Ovary (tissue), 9 donors: ENCODE results near the gene MCRS1. TPM values are rescaled to one million over a fixed set of nuclear protein-coding genes. Genes with fewer than 3 reads are reported as not detected.

Experiments used
- DNase-seq, 5 donors: peaks; one replicate each; pipeline ENCODE4 v3.0.0-alpha.2; 2019 to 2020
- H3K27ac ChIP-seq, 2 donors: fragments of 200-600 bp; one replicate each; pipeline versions ENCODE4 v1.5.1 to v1.8.0; 2019 to 2022
- H3K27me3 ChIP-seq: fragments of 200-600 bp; one replicate; pipeline ENCODE4 v1.8.0; 2022
- H3K36me3 ChIP-seq: fragments of 200-600 bp; sonication (generic); one replicate; pipeline ENCODE4 v1.5.1; 2019
- H3K4me1 ChIP-seq: one replicate; pipeline ENCODE4 v1.8.1; 2013; ENCODE audit warnings: mild to moderate bottlenecking, moderate library complexity; ENCODE audit not compliant: insufficient read depth
- H3K4me3 ChIP-seq: fragments of 200-600 bp; sonication (generic); one replicate; pipeline ENCODE4 v1.5.1; 2017
- H3K9me3 ChIP-seq, 2 donors: fragments of 200-600 bp in 1 of 2; sonication (generic) in 1 of 2; one replicate each; pipeline versions ENCODE4 v1.5.1 to v1.8.1; 2013 to 2019; ENCODE audit warnings: mild to moderate bottlenecking in 1 of 2, moderate library complexity in 1 of 2
- CTCF ChIP-seq, 3 donors: fragments of 450-650 bp in 2 of 3; fragments of 200-600 bp in 1 of 3; IDR thresholded peaks; one replicate each; pipeline versions ENCODE4 v1.5.1 to v1.8.0; 2016 to 2022; ENCODE audit warnings: antibody characterized with exemption in 3 of 3, mild to moderate bottlenecking in 1 of 3
- EP300 ChIP-seq: sonication (generic); formaldehyde crosslinking; IDR thresholded peaks from one replicate; pipeline ENCODE4 v1.6.1; 2017; ENCODE audit warnings: antibody characterized with exemption
- POLR2A ChIP-seq: fragments of 450-650 bp; IDR thresholded peaks from one replicate; pipeline ENCODE4 v1.6.1; 2017; ENCODE audit warnings: antibody characterized with exemption, mild to moderate bottlenecking, moderate library complexity
- WGBS, 3 donors: extraction: QIAGEN DNeasy Blood & Tissue Kit in 1 of 3; methylation state at CpG; one replicate each; pipeline versions ENCODE4 v1.1.5 to v1.1.7; 2013 to 2017; 5-methylcytosine and 5-hydroxymethylcytosine counted together
- intact Hi-C, 4 donors: fragments of 100-400 bp; cut with DNase I; formaldehyde crosslinking; loops; one replicate each; pipeline versions ENCODE4 v1.11.0 to v1.15.1; 2022 to 2023
- polyA plus RNA-seq, 2 donors: library from polyadenylated mRNA; stranded (reverse); fragments of 200-250 nt in 1 of 2; fragments of 350-450 nt in 1 of 2; fragmentation: Illumina TruSeq in 1 of 2; extraction: RNeasy Lipid Tissue Mini Kit (QIAGEN cat#74804) in 1 of 2; gene quantifications; one replicate each; pipeline ENCODE4 v1.2.3, GENCODE V29; 2013 to 2014
- total RNA-seq, 7 donors: library from RNA; depleted of rRNA in 2 of 7; stranded (reverse); fragments of >200 nt in 2 of 7; fragmentation: NEBNext Ultra II Directional in 3 of 7; extraction: Animal tissue kit (Norgen Biotek cat#: 25700) in 3 of 7; gene quantifications; one replicate each; pipeline versions ENCODE4 v1.1.0 to v1.2.4, GENCODE V29; 2016 to 2023
- donor health status: DM: no; HTN: no; CAD: no; lungs with moderate emphysema.
- donor health status: DM: no; HTN: no; CAD: no.
- donor health status: Bipolar disorder and iron deficiency.
- donor health status: DM: yes; HTN: yes; CAD: no.
- donor health status: DM: no; HTN: no; CAD: no.
- donor health status: DM: yes; HTN: yes; CAD: no.

Gene MCRS1
- total and polyA plus RNA-seq, 9 donors, result 14.7 to 56.2 (median 39.5) TPM

GRCh38 chr12:49525942-49526341 lies 42.0 kb downstream of the MCRS1 start:
- intact Hi-C loops, result loop anchor here in 1 of 4 donors (10.0 kb wide), 1 partner anchor 241 kb away; no protein-coding TSS in a partner anchor
- WGBS, 3 donors, result 85 to 92% (median 88%) methylated on average over 7 of the region's 7 CpGs
- H3K36me3 ChIP-seq, result no peaks in the 10 kb centered on the region

GRCh38 chr12:49524660-49525324 lies 43.1 kb downstream of the MCRS1 start:
- intact Hi-C loops, result loop anchor here in 1 of 4 donors (10.0 kb wide), 1 partner anchor 240 kb away; no protein-coding TSS in a partner anchor
- no peak for DNase-seq
- H3K36me3 ChIP-seq, result no peaks in the 10 kb centered on the region
- 68 to 80% (median 77%) methylated on average over 6 of the region's 6 CpGs for WGBS, 3 donors
- no peaks in the 10 kb centered on the region for H3K27me3 ChIP-seq
- no peaks in the 10 kb centered on the region for H3K9me3 ChIP-seq
- H3K27ac ChIP-seq, result no peak overlapping the region
- no peaks in the 10 kb centered on the region for H3K4me1 ChIP-seq
- TF ChIP-seq CTCF (IDR thresholded peaks at IDR 0.05) (no peak), POLR2A (no peak), EP300 (no peak)
- no peak overlapping the region for H3K4me3 ChIP-seq

More at GRCh38 chr12:49525942-49526341, 42.0 kb downstream of the MCRS1 start:
- Histone ChIP-seq H3K27me3 (no peaks in the 10 kb centered on the region), H3K27ac (no peak overlapping the region), H3K4me3 (no peak overlapping the region), H3K9me3 (no peaks in the 10 kb centered on the region), H3K4me1 (no peaks in the 10 kb centered on the region)
- no peak for DNase-seq
- TF ChIP-seq POLR2A, result no peak
- TF ChIP-seq EP300, result no peak
- TF ChIP-seq CTCF (IDR thresholded peaks at IDR 0.05), result no peak

- Histone ChIP-seq H3K4me3 (no peak overlapping the region), H3K36me3 (no peaks in the 10 kb centered on the region), H3K27me3 (no peaks in the 10 kb centered on the region), H3K9me3 (no peaks in the 10 kb centered on the region), H3K27ac (no peak overlapping the region), H3K4me1 (no peaks in the 10 kb centered on the region)
- WGBS, 3 donors, result 71 to 80% (median 79%) methylated on average over 4 of the region's 4 CpGs
- intact Hi-C loops, result loop anchor here in 1 of 4 donors (10.0 kb wide), 1 partner anchor 237 kb away; no protein-coding TSS in a partner anchor
- DNase-seq, result no peak
- TF ChIP-seq CTCF (IDR thresholded peaks at IDR 0.05), result no peak
- no peak for TF ChIP-seq POLR2A
- no peak for TF ChIP-seq EP300
Measured at GRCh38 chr12:49521389-49521788, 46.6 kb downstream of the MCRS1 start.

GRCh38 chr12:49519574-49519936 lies 48.4 kb downstream of the MCRS1 start:
- Histone ChIP-seq H3K4me1 (no peaks in the 10 kb centered on the region), H3K9me3 (no peaks in the 10 kb centered on the region), H3K27ac (no peak overlapping the region), H3K27me3 (no peaks in the 10 kb centered on the region), H3K4me3 (no peak overlapping the region), H3K36me3 (no peaks in the 10 kb centered on the region)
- WGBS, 3 donors, result 94 to 99% (median 96%) methylated on average over 5 of the region's 5 CpGs
- TF ChIP-seq CTCF (IDR thresholded peaks at IDR 0.05), result no peak
- no peak for TF ChIP-seq EP300
- TF ChIP-seq POLR2A, result no peak
- intact Hi-C loops, result loop anchor here (5.0 to 10.0 kb wide), 4 partner anchors 157 to 225 kb away; partner anchors contain the start of genes DNAJC22 (in 2 of the 4) and PRPH (in 2 of the 4)
- DNase-seq, result no peak
